WTC11 (cell line): ENCODE measurements around the gene USO1. TPM values are rescaled to one million over a fixed set of nuclear protein-coding genes. Genes with fewer than 3 reads are reported as not detected.

Experiments used
- ATAC-seq: fragments of 200-7000 bp; cut with Tn5 transposase; 2 replicates; pipeline ENCODE4 v1.10.0; 2021; ENCODE audit warnings: mild to moderate bottlenecking, moderate library complexity
- CTCF ChIA-PET: fragments of 300-600 bp; sonication (Branson Sonifier 250); formaldehyde crosslinking; loops from one replicate; lab custom pipeline; 2021; ENCODE audit warnings: antibody characterized with exemption; lab: Charles Lee
- POLR2A ChIA-PET: fragments of 350-600 bp; sonication (Branson Sonifier 250); formaldehyde crosslinking; loops from one replicate; lab custom pipeline; 2021; ENCODE audit warnings: antibody characterized with exemption; lab: Charles Lee
- DNase-seq: peaks from one replicate; pipeline ENCODE4 v3.0.0; 2021; ENCODE audit warnings: low spot score
- H3K27ac Mint-ChIP-seq: 2 replicates; pipeline ENCODE4 v1.8.0; 2021; ENCODE audit warnings: mixed read lengths
- H3K27me3 Mint-ChIP-seq: 2 replicates; pipeline ENCODE4 v1.8.0; 2021; ENCODE audit warnings: low read depth, mild to moderate bottlenecking, moderate library complexity, mixed read lengths
- H3K36me3 Mint-ChIP-seq: 2 replicates; pipeline ENCODE4 v1.8.0; 2021; ENCODE audit warnings: mixed read lengths
- H3K4me1 Mint-ChIP-seq: 2 replicates; pipeline ENCODE4 v1.8.0; 2022; ENCODE audit warnings: mixed read lengths
- H3K4me3 Mint-ChIP-seq: 2 replicates; pipeline ENCODE4 v1.8.0; 2021; ENCODE audit warnings: mild to moderate bottlenecking, moderate library complexity, mixed read lengths
- H3K9me3 Mint-ChIP-seq: 2 replicates; pipeline ENCODE4 v1.8.0; 2021; ENCODE audit warnings: mixed read lengths
- ATF1 ChIP-seq: sonication (generic); formaldehyde crosslinking; IDR thresholded peaks from 2 replicates; pipeline ENCODE4 v1.8.1; 2023; ENCODE audit warnings: mild to moderate bottlenecking, moderate library complexity, missing genetic modification reagents
- CBFB ChIP-seq: sonication (generic); formaldehyde crosslinking; IDR thresholded peaks from 2 replicates; pipeline ENCODE4 v1.8.1; 2022; ENCODE audit warnings: mild to moderate bottlenecking, low read depth, missing genetic modification reagents
- ETV6 ChIP-seq: sonication (generic); formaldehyde crosslinking; IDR thresholded peaks from 2 replicates; pipeline ENCODE4 v1.8.1; 2022; ENCODE audit warnings: mild to moderate bottlenecking, missing genetic modification reagents
- FOXJ3 ChIP-seq: sonication (generic); formaldehyde crosslinking; IDR thresholded peaks from 2 replicates; pipeline ENCODE4 v1.9.0; 2021; ENCODE audit warnings: missing genetic modification reagents, mild to moderate bottlenecking, borderline replicate concordance
- FOXK1 ChIP-seq: sonication (generic); formaldehyde crosslinking; IDR thresholded peaks from 2 replicates; pipeline ENCODE4 v1.8.0; 2022; ENCODE audit warnings: mild to moderate bottlenecking, moderate library complexity, missing genetic modification reagents
- GABPB1 ChIP-seq: sonication (generic); formaldehyde crosslinking; IDR thresholded peaks from 2 replicates; pipeline ENCODE4 v1.8.1; 2023; ENCODE audit warnings: mild to moderate bottlenecking, missing genetic modification reagents
- GTF2I ChIP-seq: fragments of 250-450 bp; sonication (Bioruptor Pico); conservative IDR thresholded peaks from 2 replicates; pipeline ENCODE4 v1.4.0; 2021; ENCODE audit warnings: mild to moderate bottlenecking
- IRF2 ChIP-seq: sonication (generic); formaldehyde crosslinking; IDR thresholded peaks from 2 replicates; pipeline ENCODE4 v1.8.0; 2022; ENCODE audit warnings: low read depth, missing genetic modification reagents, borderline replicate concordance
- NFATC4 ChIP-seq: fragments of 250-450 bp; sonication (Bioruptor Pico); IDR thresholded peaks from 2 replicates; pipeline ENCODE4 v1.9.0; 2021; ENCODE audit warnings: mild to moderate bottlenecking
- NR2C2 ChIP-seq: sonication (generic); formaldehyde crosslinking; IDR thresholded peaks from 2 replicates; pipeline ENCODE4 v1.8.0; 2022; ENCODE audit warnings: mild to moderate bottlenecking, missing genetic modification reagents
- SP1 ChIP-seq: sonication (generic); formaldehyde crosslinking; conservative IDR thresholded peaks from 2 replicates; pipeline ENCODE4 v1.8.1; 2022; ENCODE audit warnings: missing genetic modification reagents
- TCF7 ChIP-seq: sonication (generic); formaldehyde crosslinking; IDR thresholded peaks from 2 replicates; pipeline ENCODE4 v1.8.0; 2022; ENCODE audit warnings: mild to moderate bottlenecking, low read depth, missing genetic modification reagents, moderate library complexity
- TEAD1 ChIP-seq: sonication (generic); formaldehyde crosslinking; IDR thresholded peaks from 2 replicates; pipeline ENCODE4 v1.8.0; 2022; ENCODE audit warnings: mild to moderate bottlenecking, missing genetic modification reagents
- TEAD4 ChIP-seq: sonication (generic); formaldehyde crosslinking; IDR thresholded peaks from 2 replicates; pipeline ENCODE4 v1.8.0; 2022; ENCODE audit warnings: mild to moderate bottlenecking, missing genetic modification reagents
- TP53 ChIP-seq: sonication (generic); formaldehyde crosslinking; IDR thresholded peaks from 2 replicates; pipeline ENCODE4 v1.8.1; 2023; ENCODE audit warnings: mild to moderate bottlenecking, missing genetic modification reagents
- ZNF138 ChIP-seq: sonication (generic); formaldehyde crosslinking; conservative IDR thresholded peaks from 2 replicates; pipeline ENCODE4 v1.8.1; 2022; ENCODE audit warnings: mild to moderate bottlenecking, moderate library complexity, missing genetic modification reagents
- ZNF263 ChIP-seq: sonication (generic); formaldehyde crosslinking; IDR thresholded peaks from 2 replicates; pipeline ENCODE4 v1.8.1; 2022; ENCODE audit warnings: low read depth, mild to moderate bottlenecking, moderate library complexity, missing genetic modification reagents
- ZNF396 ChIP-seq: fragments of 250-450 bp; sonication (Bioruptor Pico); IDR thresholded peaks from 2 replicates; pipeline ENCODE4 v1.8.0; 2021; ENCODE audit warnings: mild to moderate bottlenecking, moderate library complexity, borderline replicate concordance
- ZNF423 ChIP-seq: fragments of 250-450 bp; sonication (Bioruptor Pico); IDR thresholded peaks from 2 replicates; pipeline ENCODE4 v2.1.2; 2022; ENCODE audit warnings: mild to moderate bottlenecking, moderate library complexity
- ZNF671 ChIP-seq: fragments of 250-450 bp; sonication (Bioruptor Pico); IDR thresholded peaks from 2 replicates; pipeline ENCODE4 v1.8.0; 2021; ENCODE audit warnings: mild to moderate bottlenecking
- total RNA-seq: library from RNA; stranded (reverse); gene quantifications from 3 replicates; pipeline ENCODE4 v1.2.3, GENCODE V29; 2021
- TF ChIP-seq, protein P1 (sequence below): sonication (generic); formaldehyde crosslinking; IDR thresholded peaks from 2 replicates; pipeline ENCODE4 v1.8.1; 2023; ENCODE audit warnings: mild to moderate bottlenecking, missing genetic modification reagents, borderline replicate concordance
- TF ChIP-seq, protein P2 (sequence below): sonication (generic); formaldehyde crosslinking; IDR thresholded peaks from 2 replicates; pipeline ENCODE4 v1.8.1; 2022; ENCODE audit warnings: low read depth, missing genetic modification reagents, borderline replicate concordance
- TF ChIP-seq, protein P3 (sequence below): fragments of 250-450 bp; sonication (Bioruptor Pico); IDR thresholded peaks from 2 replicates; pipeline ENCODE4 v1.9.0; 2021; ENCODE audit warnings: moderate library complexity, mild to moderate bottlenecking, inconsistent platforms, borderline replicate concordance
- TF ChIP-seq, protein P4 (sequence below): sonication (generic); formaldehyde crosslinking; conservative IDR thresholded peaks from 2 replicates; pipeline ENCODE4 v1.8.1; 2022; ENCODE audit warnings: mild to moderate bottlenecking, missing genetic modification reagents
- TF ChIP-seq, protein P5 (sequence below): sonication (generic); formaldehyde crosslinking; IDR thresholded peaks from 2 replicates; pipeline ENCODE4 v1.8.0; 2023; ENCODE audit warnings: missing genetic modification reagents, mild to moderate bottlenecking, borderline replicate concordance

USO1 gene
- total RNA-seq, 1 experiment from 2014 or later, result 162 TPM

DNA sequence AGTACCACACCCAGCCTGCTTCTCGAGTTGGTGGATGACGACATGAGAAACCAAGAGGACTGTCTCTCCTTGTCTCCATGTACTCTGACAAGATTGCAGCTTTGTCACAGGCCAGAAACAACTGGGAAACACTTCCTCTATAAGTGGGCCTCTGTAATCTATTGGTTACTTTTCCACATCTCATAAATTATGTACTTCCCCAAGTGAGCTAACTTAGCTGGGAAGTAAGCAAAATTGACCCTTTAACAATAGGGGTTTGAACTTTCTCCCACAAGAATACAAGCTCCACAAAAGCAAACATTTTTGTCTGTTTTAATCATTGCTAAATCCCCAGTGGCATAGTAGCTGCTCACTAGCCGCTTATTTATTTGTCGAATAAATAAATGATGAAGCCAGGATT is 14.1 kb upstream of the USO1 start (continued):
- TF ChIP-seq, protein P1, sequence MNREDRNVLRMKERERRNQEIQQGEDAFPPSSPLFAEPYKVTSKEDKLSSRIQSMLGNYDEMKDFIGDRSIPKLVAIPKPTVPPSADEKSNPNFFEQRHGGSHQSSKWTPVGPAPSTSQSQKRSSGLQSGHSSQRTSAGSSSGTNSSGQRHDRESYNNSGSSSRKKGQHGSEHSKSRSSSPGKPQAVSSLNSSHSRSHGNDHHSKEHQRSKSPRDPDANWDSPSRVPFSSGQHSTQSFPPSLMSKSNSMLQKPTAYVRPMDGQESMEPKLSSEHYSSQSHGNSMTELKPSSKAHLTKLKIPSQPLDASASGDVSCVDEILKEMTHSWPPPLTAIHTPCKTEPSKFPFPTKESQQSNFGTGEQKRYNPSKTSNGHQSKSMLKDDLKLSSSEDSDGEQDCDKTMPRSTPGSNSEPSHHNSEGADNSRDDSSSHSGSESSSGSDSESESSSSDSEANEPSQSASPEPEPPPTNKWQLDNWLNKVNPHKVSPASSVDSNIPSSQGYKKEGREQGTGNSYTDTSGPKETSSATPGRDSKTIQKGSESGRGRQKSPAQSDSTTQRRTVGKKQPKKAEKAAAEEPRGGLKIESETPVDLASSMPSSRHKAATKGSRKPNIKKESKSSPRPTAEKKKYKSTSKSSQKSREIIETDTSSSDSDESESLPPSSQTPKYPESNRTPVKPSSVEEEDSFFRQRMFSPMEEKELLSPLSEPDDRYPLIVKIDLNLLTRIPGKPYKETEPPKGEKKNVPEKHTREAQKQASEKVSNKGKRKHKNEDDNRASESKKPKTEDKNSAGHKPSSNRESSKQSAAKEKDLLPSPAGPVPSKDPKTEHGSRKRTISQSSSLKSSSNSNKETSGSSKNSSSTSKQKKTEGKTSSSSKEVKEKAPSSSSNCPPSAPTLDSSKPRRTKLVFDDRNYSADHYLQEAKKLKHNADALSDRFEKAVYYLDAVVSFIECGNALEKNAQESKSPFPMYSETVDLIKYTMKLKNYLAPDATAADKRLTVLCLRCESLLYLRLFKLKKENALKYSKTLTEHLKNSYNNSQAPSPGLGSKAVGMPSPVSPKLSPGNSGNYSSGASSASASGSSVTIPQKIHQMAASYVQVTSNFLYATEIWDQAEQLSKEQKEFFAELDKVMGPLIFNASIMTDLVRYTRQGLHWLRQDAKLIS (CRISPR knock-in tag), result no peak
- TF ChIP-seq, protein P2, sequence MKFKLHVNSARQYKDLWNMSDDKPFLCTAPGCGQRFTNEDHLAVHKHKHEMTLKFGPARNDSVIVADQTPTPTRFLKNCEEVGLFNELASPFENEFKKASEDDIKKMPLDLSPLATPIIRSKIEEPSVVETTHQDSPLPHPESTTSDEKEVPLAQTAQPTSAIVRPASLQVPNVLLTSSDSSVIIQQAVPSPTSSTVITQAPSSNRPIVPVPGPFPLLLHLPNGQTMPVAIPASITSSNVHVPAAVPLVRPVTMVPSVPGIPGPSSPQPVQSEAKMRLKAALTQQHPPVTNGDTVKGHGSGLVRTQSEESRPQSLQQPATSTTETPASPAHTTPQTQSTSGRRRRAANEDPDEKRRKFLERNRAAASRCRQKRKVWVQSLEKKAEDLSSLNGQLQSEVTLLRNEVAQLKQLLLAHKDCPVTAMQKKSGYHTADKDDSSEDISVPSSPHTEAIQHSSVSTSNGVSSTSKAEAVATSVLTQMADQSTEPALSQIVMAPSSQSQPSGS, result no peak
- TF ChIP-seq ZNF671 (CRISPR knock-in tag) (no peak), NR2C2 (CRISPR knock-in tag) (no peak)

DNA sequence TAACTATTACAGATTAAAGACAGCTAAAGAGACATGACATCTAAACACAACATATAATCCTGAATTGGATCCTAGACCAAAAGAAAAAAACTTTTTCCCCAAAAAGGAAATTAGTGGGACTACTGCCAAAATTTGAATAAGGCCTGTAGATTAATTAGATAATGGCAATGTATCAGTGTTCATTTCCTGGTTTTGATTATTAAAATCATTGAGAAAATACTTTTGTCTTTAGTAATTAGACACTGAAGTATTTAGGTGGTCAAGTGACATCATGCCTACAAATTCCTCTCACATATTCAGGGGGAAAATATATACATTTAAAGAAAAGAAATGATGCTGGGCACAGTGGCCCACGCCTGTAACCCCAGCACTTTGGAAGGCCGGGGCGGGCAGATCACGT is 10.4 kb upstream of the USO1 start:
- Mint-ChIP-seq H3K9me3 (no peaks in the 10 kb centered on the region), H3K4me3 (no peak overlapping the region)
- CTCF ChIA-PET, result no interaction called here
- POLR2A ChIA-PET, result no interaction called here
- TF ChIP-seq TCF7 (CRISPR knock-in tag), result no peak
- TF ChIP-seq CBFB (CRISPR knock-in tag), result no peak
- TF ChIP-seq SP1 (CRISPR knock-in tag), result no peak
- TF ChIP-seq TP53 (CRISPR knock-in tag), result no peak
- TF ChIP-seq, protein P3, sequence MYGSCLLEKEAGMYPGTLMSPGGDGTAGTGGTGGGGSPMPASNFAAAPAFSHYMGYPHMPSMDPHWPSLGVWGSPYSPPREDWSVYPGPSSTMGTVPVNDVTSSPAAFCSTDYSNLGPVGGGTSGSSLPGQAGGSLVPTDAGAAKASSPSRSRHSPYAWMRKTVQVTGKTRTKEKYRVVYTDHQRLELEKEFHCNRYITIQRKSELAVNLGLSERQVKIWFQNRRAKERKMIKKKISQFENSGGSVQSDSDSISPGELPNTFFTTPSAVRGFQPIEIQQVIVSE, result no peak
- TF ChIP-seq, all 79 proteins: peak for 0
- Mint-ChIP-seq H3K36me3 (peaks cover 18% of the 10 kb centered on the region), H3K27me3 (no peaks in the 10 kb centered on the region), H3K27ac (peak overlapping the region; percentile 36; the same call in 1 of the 2 replicates), H3K4me1 (peaks cover 29% of the 10 kb centered on the region)
- no peak for DNase-seq
- ATAC-seq, result no peak

DNA sequence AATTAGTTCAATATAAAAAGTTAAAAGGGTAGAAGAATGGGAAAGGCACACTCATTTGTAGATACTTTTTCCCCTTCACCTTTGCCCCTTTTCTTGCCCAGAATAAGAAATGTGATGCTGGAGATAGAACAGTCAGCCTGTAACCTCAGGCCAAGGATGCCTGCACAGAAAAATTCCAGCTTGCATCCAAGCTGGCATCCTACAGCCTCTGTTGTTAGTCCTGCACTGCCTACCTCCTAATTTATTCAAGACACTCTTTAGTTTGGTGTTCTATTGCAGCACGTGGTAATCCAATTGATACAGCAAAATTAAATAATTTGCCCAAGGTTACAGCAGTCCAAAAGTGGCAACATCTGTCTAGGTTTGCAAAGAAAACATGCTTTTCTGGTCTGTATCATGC is 9.7 kb upstream of the USO1 start:
- Mint-ChIP-seq H3K36me3 (peaks cover 19% of the 10 kb centered on the region), H3K9me3 (no peaks in the 10 kb centered on the region), H3K4me3 (no peak overlapping the region), H3K4me1 (peaks cover 29% of the 10 kb centered on the region), H3K27me3 (no peaks in the 10 kb centered on the region), H3K27ac (peak overlapping the region; percentile 84; the same call in 1 of the 2 replicates)
- CTCF ChIA-PET, result interaction anchor here (1.7 to 2.1 kb wide), 2 partner anchors 9 kb away, joined by 14 to 15 read pairs; partner anchors contain the start of gene USO1
- POLR2A ChIA-PET, result no interaction called here
- ATAC-seq (no peak), DNase-seq (no peak)
- TF ChIP-seq SP1 (CRISPR knock-in tag) (no peak), GABPB1 (CRISPR knock-in tag) (no peak), ZNF138 (CRISPR knock-in tag) (no peak), ATF1 (no peak), FOXK1 (CRISPR knock-in tag) (no peak), GTF2I (CRISPR knock-in tag) (no peak), ETV6 (CRISPR knock-in tag) (no peak), TEAD1 (no peak), FOXJ3 (CRISPR knock-in tag) (no peak), ZNF263 (no peak), TEAD4 (CRISPR knock-in tag) (no peak), ZNF396 (no peak), IRF2 (CRISPR knock-in tag) (no peak), NFATC4 (CRISPR knock-in tag) (no peak), ZNF423 (no peak)
- TF ChIP-seq, protein P4, sequence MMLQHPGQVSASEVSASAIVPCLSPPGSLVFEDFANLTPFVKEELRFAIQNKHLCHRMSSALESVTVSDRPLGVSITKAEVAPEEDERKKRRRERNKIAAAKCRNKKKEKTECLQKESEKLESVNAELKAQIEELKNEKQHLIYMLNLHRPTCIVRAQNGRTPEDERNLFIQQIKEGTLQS (CRISPR knock-in tag), result no peak
- TF ChIP-seq, protein P5, sequence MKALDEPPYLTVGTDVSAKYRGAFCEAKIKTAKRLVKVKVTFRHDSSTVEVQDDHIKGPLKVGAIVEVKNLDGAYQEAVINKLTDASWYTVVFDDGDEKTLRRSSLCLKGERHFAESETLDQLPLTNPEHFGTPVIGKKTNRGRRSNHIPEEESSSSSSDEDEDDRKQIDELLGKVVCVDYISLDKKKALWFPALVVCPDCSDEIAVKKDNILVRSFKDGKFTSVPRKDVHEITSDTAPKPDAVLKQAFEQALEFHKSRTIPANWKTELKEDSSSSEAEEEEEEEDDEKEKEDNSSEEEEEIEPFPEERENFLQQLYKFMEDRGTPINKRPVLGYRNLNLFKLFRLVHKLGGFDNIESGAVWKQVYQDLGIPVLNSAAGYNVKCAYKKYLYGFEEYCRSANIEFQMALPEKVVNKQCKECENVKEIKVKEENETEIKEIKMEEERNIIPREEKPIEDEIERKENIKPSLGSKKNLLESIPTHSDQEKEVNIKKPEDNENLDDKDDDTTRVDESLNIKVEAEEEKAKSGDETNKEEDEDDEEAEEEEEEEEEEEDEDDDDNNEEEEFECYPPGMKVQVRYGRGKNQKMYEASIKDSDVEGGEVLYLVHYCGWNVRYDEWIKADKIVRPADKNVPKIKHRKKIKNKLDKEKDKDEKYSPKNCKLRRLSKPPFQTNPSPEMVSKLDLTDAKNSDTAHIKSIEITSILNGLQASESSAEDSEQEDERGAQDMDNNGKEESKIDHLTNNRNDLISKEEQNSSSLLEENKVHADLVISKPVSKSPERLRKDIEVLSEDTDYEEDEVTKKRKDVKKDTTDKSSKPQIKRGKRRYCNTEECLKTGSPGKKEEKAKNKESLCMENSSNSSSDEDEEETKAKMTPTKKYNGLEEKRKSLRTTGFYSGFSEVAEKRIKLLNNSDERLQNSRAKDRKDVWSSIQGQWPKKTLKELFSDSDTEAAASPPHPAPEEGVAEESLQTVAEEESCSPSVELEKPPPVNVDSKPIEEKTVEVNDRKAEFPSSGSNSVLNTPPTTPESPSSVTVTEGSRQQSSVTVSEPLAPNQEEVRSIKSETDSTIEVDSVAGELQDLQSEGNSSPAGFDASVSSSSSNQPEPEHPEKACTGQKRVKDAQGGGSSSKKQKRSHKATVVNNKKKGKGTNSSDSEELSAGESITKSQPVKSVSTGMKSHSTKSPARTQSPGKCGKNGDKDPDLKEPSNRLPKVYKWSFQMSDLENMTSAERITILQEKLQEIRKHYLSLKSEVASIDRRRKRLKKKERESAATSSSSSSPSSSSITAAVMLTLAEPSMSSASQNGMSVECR (CRISPR knock-in tag), result no peak
